Liver (tissue), 9 donors: ENCODE measurements around the gene SMAD6. TPM values are rescaled to one million over a fixed set of nuclear protein-coding genes. Genes with fewer than 3 reads are reported as not detected.

ENCODE experiments used
- DNase-seq: peaks from one replicate; pipeline ENCODE4 v3.0.0-alpha.2; 2017; ENCODE audit warnings: low spot score
- H3K27ac ChIP-seq, 2 donors: one replicate each; pipeline ENCODE4 v1.7.0; 2013; ENCODE audit warnings: inconsistent platforms in 2 of 2, low read length in 2 of 2, control low read depth in 1 of 2, low read depth in 1 of 2, mild to moderate bottlenecking in 1 of 2
- H3K27me3 ChIP-seq, 4 donors: one replicate each; pipeline versions ENCODE4 v1.6.1 to v1.7.0; 2013; ENCODE audit warnings: low read length in 3 of 4, inconsistent platforms in 1 of 4, mild to moderate bottlenecking in 1 of 4, moderate library complexity in 1 of 4; ENCODE audit not compliant: control insufficient read depth in 4 of 4, insufficient read depth in 4 of 4
- H3K36me3 ChIP-seq, 4 donors: one replicate each; pipeline versions ENCODE4 v1.6.1 to v1.7.0; 2013; ENCODE audit warnings: low read length in 3 of 4, mild to moderate bottlenecking in 3 of 4, low read depth in 1 of 4, moderate library complexity in 1 of 4; ENCODE audit not compliant: control insufficient read depth in 4 of 4, insufficient read depth in 3 of 4
- H3K4me1 ChIP-seq, 4 donors: one replicate each; pipeline versions ENCODE4 v1.6.1 to v1.7.0; 2013; ENCODE audit warnings: low read length in 3 of 4, mild to moderate bottlenecking in 3 of 4, moderate library complexity in 1 of 4; ENCODE audit not compliant: control insufficient read depth in 4 of 4, insufficient read depth in 4 of 4
- H3K4me3 ChIP-seq, 3 donors: one replicate each; pipeline versions ENCODE4 v1.6.1 to v1.7.0; 2013; ENCODE audit warnings: low read length in 3 of 3, control low read depth in 1 of 3, low read depth in 1 of 3, mild to moderate bottlenecking in 1 of 3
- H3K9ac ChIP-seq, 2 donors: one replicate each; pipeline ENCODE4 v1.7.0; 2013; ENCODE audit warnings: low read length in 2 of 2, mild to moderate bottlenecking in 2 of 2, moderate library complexity in 2 of 2, control low read depth in 1 of 2, low read depth in 1 of 2
- H3K9me3 ChIP-seq, 4 donors: one replicate each; pipeline versions ENCODE4 v1.6.1 to v1.7.0; 2013; ENCODE audit warnings: low read length in 3 of 4; ENCODE audit not compliant: control insufficient read depth in 4 of 4
- ATF3 ChIP-seq: IDR thresholded peaks from 2 replicates; pipeline ENCODE4 v1.6.1; 2016; ENCODE audit warnings: antibody characterized with exemption
- EGR1 ChIP-seq, 2 donors: IDR thresholded peaks; 2 replicates each; pipeline ENCODE4 v1.6.1; 2016 to 2018; ENCODE audit warnings: antibody characterized with exemption in 2 of 2, low read depth in 2 of 2
- FOXA1 ChIP-seq: IDR thresholded peaks from 2 replicates; pipeline ENCODE4 v1.6.1; 2016; ENCODE audit warnings: antibody characterized with exemption
- FOXA2 ChIP-seq: IDR thresholded peaks from 2 replicates; pipeline ENCODE4 v1.6.1; 2016; ENCODE audit warnings: antibody characterized with exemption
- GABPA ChIP-seq, 2 donors: IDR thresholded peaks in 1 of 2; conservative IDR thresholded peaks in 1 of 2; 2 replicates each; pipeline ENCODE4 v1.6.1; 2016; ENCODE audit warnings: antibody characterized with exemption in 2 of 2, mild to moderate bottlenecking in 1 of 2, moderate library complexity in 1 of 2
- HNF4A ChIP-seq, 2 donors: conservative IDR thresholded peaks; 2 replicates each; pipeline ENCODE4 v1.6.1; 2016; ENCODE audit warnings: antibody characterized with exemption in 2 of 2, mild to moderate bottlenecking in 2 of 2
- HNF4G ChIP-seq: IDR thresholded peaks from 2 replicates; pipeline ENCODE4 v1.6.1; 2016; ENCODE audit warnings: antibody characterized with exemption
- JUND ChIP-seq, 2 donors: IDR thresholded peaks; 2 replicates each; pipeline ENCODE4 v1.6.1; 2016; ENCODE audit warnings: antibody characterized with exemption in 2 of 2
- MAX ChIP-seq: IDR thresholded peaks from 2 replicates; pipeline ENCODE4 v1.6.1; 2016; ENCODE audit warnings: antibody characterized with exemption
- NR2F2 ChIP-seq: IDR thresholded peaks from 2 replicates; pipeline ENCODE4 v1.6.1; 2016; ENCODE audit warnings: antibody characterized with exemption
- RAD21 ChIP-seq, 2 donors: IDR thresholded peaks; 2 replicates each; pipeline ENCODE4 v1.6.1; 2016; ENCODE audit warnings: antibody characterized with exemption in 2 of 2, mild to moderate bottlenecking in 2 of 2
- REST ChIP-seq: IDR thresholded peaks from 2 replicates; pipeline ENCODE4 v1.6.1; 2016; ENCODE audit warnings: antibody characterized with exemption, mild to moderate bottlenecking
- RXRA ChIP-seq, 2 donors: IDR thresholded peaks; 2 replicates each; pipeline ENCODE4 v1.6.1; 2017 to 2018; ENCODE audit warnings: antibody characterized with exemption in 2 of 2, mild to moderate bottlenecking in 1 of 2
- SP1 ChIP-seq: IDR thresholded peaks from 2 replicates; pipeline ENCODE4 v1.6.1; 2018; ENCODE audit warnings: antibody characterized with exemption, mild to moderate bottlenecking
- TAF1 ChIP-seq: conservative IDR thresholded peaks from 2 replicates; pipeline ENCODE4 v1.6.1; 2016; ENCODE audit warnings: antibody characterized with exemption, mild to moderate bottlenecking
- YY1 ChIP-seq: IDR thresholded peaks from 2 replicates; pipeline ENCODE4 v1.6.1; 2016; ENCODE audit warnings: antibody characterized with exemption, mild to moderate bottlenecking
- ZBTB33 ChIP-seq: IDR thresholded peaks from 2 replicates; pipeline ENCODE4 v1.6.1; 2016; ENCODE audit warnings: antibody characterized with exemption
- WGBS: extraction: QIAGEN DNeasy Blood & Tissue Kit; methylation state at CpG from one replicate; pipeline ENCODE4 v1.1.7; 2013; 5-methylcytosine and 5-hydroxymethylcytosine counted together
- polyA plus RNA-seq, 2 donors: library from polyadenylated mRNA; stranded (reverse) in 1 of 2; unstranded in 1 of 2; fragments of 200-250 nt in 1 of 2; fragments of >200 nt in 1 of 2; fragmentation: Nextera tagmentation in 1 of 2; extraction: Ambion mirVana in 1 of 2; gene quantifications; one replicate each; pipeline versions ENCODE4 v1.2.1 to v1.2.3, GENCODE V29; 2013 to 2015
- total RNA-seq, 2 donors: library from RNA; depleted of rRNA; stranded (reverse); fragments of >200 nt; gene quantifications; one replicate each; pipeline ENCODE4 v1.2.3, GENCODE V29; 2014
- donor health status: healthy.
- donor health status: healthy.
- donor health status: healthy.
- donor health status: healthy.
- donor health status: healthy.

The SMAD6 gene
- total and polyA plus RNA-seq, 4 donors: 1.2 to 15.1 (median 11.0) TPM

GRCh38 chr15:66704803-66705153, 2.7 kb downstream of the SMAD6 start:
- Histone ChIP-seq H3K27me3 (no peaks in the 10 kb centered on the region), H3K9me3 (no peaks in the 10 kb centered on the region), H3K4me1 (peaks cover 3 to 56% (median 40%) of the 10 kb centered on the region in 4 donors), H3K36me3 (no peaks in the 10 kb centered on the region), H3K4me3 (peak overlapping the region in 2 of 3 donors; percentile 72 to 86), H3K9ac (peak overlapping the region in 1 of 2 donors; percentile 26), H3K27ac (no peak overlapping the region)
- no peak for TF ChIP-seq RXRA (IDR thresholded peaks at IDR 0.05)
- TF ChIP-seq EGR1 (IDR thresholded peaks at IDR 0.05; ENCODE audit: low read depth in 2 of 2): no peak
- no peak for TF ChIP-seq HNF4A (conservative IDR thresholded peaks at IDR 0.05)
- no peak for TF ChIP-seq MAX
- TF ChIP-seq REST: no peak
- TF ChIP-seq YY1: no peak
- TF ChIP-seq TAF1: no peak
- no peak for TF ChIP-seq GABPA (IDR thresholded peaks at IDR 0.05 in 1 of 2, conservative IDR thresholded peaks at IDR 0.05 in 1 of 2)
- no peak for TF ChIP-seq FOXA1
- TF ChIP-seq FOXA2: no peak
- no peak for TF ChIP-seq SP1
- TF ChIP-seq ZBTB33: no peak
- no peak for TF ChIP-seq NR2F2
- no peak for TF ChIP-seq ATF3
- no peak for DNase-seq
- 73% methylated on average over 1 of the region's 1 CpG for WGBS

- no peaks in the 10 kb centered on the region for H3K9me3 ChIP-seq
- no peaks in the 10 kb centered on the region for H3K27me3 ChIP-seq
- H3K36me3 ChIP-seq: no peaks in the 10 kb centered on the region
- DNase-seq: no peak
- H3K9ac ChIP-seq: no peak overlapping the region
- peaks cover 3 to 52% (median 36%) of the 10 kb centered on the region in 4 donors for H3K4me1 ChIP-seq
- H3K27ac ChIP-seq: no peak overlapping the region
- TF ChIP-seq FOXA1 (no peak), REST (no peak), EGR1 (IDR thresholded peaks at IDR 0.05; ENCODE audit: low read depth in 2 of 2) (no peak), RXRA (IDR thresholded peaks at IDR 0.05) (no peak), TAF1 (no peak), FOXA2 (no peak), NR2F2 (no peak), HNF4G (no peak), MAX (no peak), YY1 (no peak), JUND (IDR thresholded peaks at IDR 0.05) (no peak), RAD21 (IDR thresholded peaks at IDR 0.05) (no peak), ZBTB33 (no peak), SP1 (no peak), HNF4A (conservative IDR thresholded peaks at IDR 0.05) (no peak)
- peak overlapping the region in 2 of 3 donors; percentile 72 to 86 for H3K4me3 ChIP-seq
- 76% methylated on average over 6 of the region's 6 CpGs for WGBS
Observed at GRCh38 chr15:66705277-66706146, 3.5 kb downstream of the SMAD6 start.
